ENCODE results near the gene RNU1-2. TPM values are rescaled to one million over a fixed set of nuclear protein-coding genes. Genes with fewer than 3 reads are reported as not detected.
"Not testable (repeated sequence)": the region's sequence is repeated elsewhere in the genome, so short reads cannot be mapped to it uniquely, and the experiment has no call there.

RNU1-2 gene
- total and polyA plus RNA-seq, 2 of the 8 experiments (the other 6 are each of a cell fraction or from before 2014, with no cell fraction given), result 145 to 1,303 TPM

- H3K4me2 ChIP-seq (ENCODE audit: insufficient read depth in 1 of 2, low read depth in 2 of 2, low read length in 2 of 2); H3K79me1 ChIP-seq (ENCODE audit: low read depth, low read length); H3K23me2 ChIP-seq (ENCODE audit: low read depth, low read length); H3K79me2 ChIP-seq (ENCODE audit: control insufficient read depth in 1 of 2, insufficient read depth in 2 of 2, low read length in 2 of 2); H2BK5ac ChIP-seq (ENCODE audit: low read depth, low read length); H4K91ac ChIP-seq (replicated peaks; ENCODE audit: insufficient read length, low read length); H4K8ac ChIP-seq (ENCODE audit: extremely low read depth, insufficient read depth, low read length); H2BK12ac ChIP-seq (ENCODE audit: low read depth, low read length); DNase-seq (ENCODE audit: low read depth in 1 of 2, low spot score in 2 of 2); H3K9me3 ChIP-seq (ENCODE audit: insufficient read depth in 2 of 2, low read depth in 1 of 2, low read length in 1 of 2); H2BK20ac ChIP-seq (ENCODE audit: low read length); H3K9ac ChIP-seq (replicated peaks in 1 of 4; ENCODE audit: extremely low read depth in 1 of 4, low read depth in 3 of 4, low read length in 3 of 4); H2AK5ac ChIP-seq (ENCODE audit: low read depth, low read length); H3K18ac ChIP-seq (ENCODE audit: extremely low read depth, low read length); H3K4ac ChIP-seq (replicated peaks; ENCODE audit: insufficient read length, low read depth, low read length); H2BK120ac ChIP-seq (replicated peaks; ENCODE audit: low read depth, low read length); H3K36me3 ChIP-seq (ENCODE audit: control insufficient read depth in 2 of 4, insufficient read depth in 4 of 4, low read length in 3 of 4); CTCF ChIA-PET (ENCODE audit: partially characterized antibody); H3K23ac ChIP-seq (ENCODE audit: insufficient read length); H2BK15ac ChIP-seq (ENCODE audit: low read length); H4K20me1 ChIP-seq (replicated peaks in 1 of 2; ENCODE audit: control insufficient read depth in 1 of 2, insufficient read depth in 2 of 2, low read length in 2 of 2); H4K5ac ChIP-seq (ENCODE audit: insufficient read length, low read depth, low read length); H3K56ac ChIP-seq (replicated peaks; ENCODE audit: insufficient read length, low read depth, low read length); H3K4me1 ChIP-seq (replicated peaks in 1 of 4; ENCODE audit: control insufficient read depth in 3 of 4, insufficient read depth in 4 of 4, low read length in 3 of 4); POLR2A ChIA-PET (ENCODE audit: partially characterized antibody); H3K4me3 ChIP-seq (ENCODE audit: extremely low read depth in 1 of 4, insufficient read depth in 2 of 4, low read depth in 3 of 4, low read length in 4 of 4); H3K27ac ChIP-seq (ENCODE audit: low read depth, low read length); H2AFZ ChIP-seq (ENCODE audit: low read length); H3K14ac ChIP-seq (ENCODE audit: insufficient read length); FAIRE-seq: not testable (repeated sequence)
- H3K27me3 ChIP-seq (replicated peaks in 1 of 4; ENCODE audit: control insufficient read depth in 3 of 4, extremely low read depth in 1 of 4, insufficient read depth in 3 of 4, low read length in 3 of 4), result peaks cover 0 to 13% (median 6%) of the 10 kb centered on the region in 4 experiments; a peak in 6 of 7 replicates
- 93% methylated on average over 5 of the region's 6 CpGs; no CpG with 5 or more reads in 1 of the 2 experiments for WGBS, 2 experiments (ENCODE audit: extremely low coverage in 1 of 2, insufficient coverage in 1 of 2, insufficient read length in 1 of 2, insufficient replicate concordance in 2 of 2, low coverage in 1 of 2, low lambda C conversion rate in 2 of 2, missing lambda C conversion rate in 1 of 2)
Measured at GRCh38 chr1:16868787-16869186, 27.0 kb upstream of the RNU1-2 start.

- CTCF ChIA-PET (ENCODE audit: partially characterized antibody); H2AFZ ChIP-seq (ENCODE audit: low read length); H4K5ac ChIP-seq (ENCODE audit: insufficient read length, low read depth, low read length); H2AK5ac ChIP-seq (ENCODE audit: low read depth, low read length); H3K4me1 ChIP-seq (replicated peaks in 1 of 4; ENCODE audit: control insufficient read depth in 3 of 4, insufficient read depth in 4 of 4, low read length in 3 of 4); H3K36me3 ChIP-seq (ENCODE audit: control insufficient read depth in 2 of 4, insufficient read depth in 4 of 4, low read length in 3 of 4); H2BK12ac ChIP-seq (ENCODE audit: low read depth, low read length); FAIRE-seq; H2BK20ac ChIP-seq (ENCODE audit: low read length); H3K18ac ChIP-seq (ENCODE audit: extremely low read depth, low read length); H3K27ac ChIP-seq (ENCODE audit: low read depth, low read length); H3K4ac ChIP-seq (replicated peaks; ENCODE audit: insufficient read length, low read depth, low read length); H3K79me1 ChIP-seq (ENCODE audit: low read depth, low read length); H2BK15ac ChIP-seq (ENCODE audit: low read length); H4K8ac ChIP-seq (ENCODE audit: extremely low read depth, insufficient read depth, low read length); H4K20me1 ChIP-seq (replicated peaks in 1 of 2; ENCODE audit: control insufficient read depth in 1 of 2, insufficient read depth in 2 of 2, low read length in 2 of 2); H2BK5ac ChIP-seq (ENCODE audit: low read depth, low read length); H4K91ac ChIP-seq (replicated peaks; ENCODE audit: insufficient read length, low read length); POLR2A ChIA-PET (ENCODE audit: partially characterized antibody); H3K79me2 ChIP-seq (ENCODE audit: control insufficient read depth in 1 of 2, insufficient read depth in 2 of 2, low read length in 2 of 2); DNase-seq (ENCODE audit: low read depth in 1 of 2, low spot score in 2 of 2); H3K56ac ChIP-seq (replicated peaks; ENCODE audit: insufficient read length, low read depth, low read length); H3K14ac ChIP-seq (ENCODE audit: insufficient read length); H3K23ac ChIP-seq (ENCODE audit: insufficient read length); H3K9ac ChIP-seq (replicated peaks in 1 of 4; ENCODE audit: extremely low read depth in 1 of 4, low read depth in 3 of 4, low read length in 3 of 4); H3K4me3 ChIP-seq (ENCODE audit: extremely low read depth in 1 of 4, insufficient read depth in 2 of 4, low read depth in 3 of 4, low read length in 4 of 4); H3K4me2 ChIP-seq (ENCODE audit: insufficient read depth in 1 of 2, low read depth in 2 of 2, low read length in 2 of 2); H3K23me2 ChIP-seq (ENCODE audit: low read depth, low read length); H2BK120ac ChIP-seq (replicated peaks; ENCODE audit: low read depth, low read length); H3K9me3 ChIP-seq (ENCODE audit: insufficient read depth in 2 of 2, low read depth in 1 of 2, low read length in 1 of 2): not testable (repeated sequence)
- peaks cover 0 to 16% (median 6%) of the 10 kb centered on the region in 4 experiments; a peak in 6 of 7 replicates for H3K27me3 ChIP-seq (replicated peaks in 1 of 4; ENCODE audit: control insufficient read depth in 3 of 4, extremely low read depth in 1 of 4, insufficient read depth in 3 of 4, low read length in 3 of 4)
- WGBS, 2 experiments (ENCODE audit: extremely low coverage in 1 of 2, insufficient coverage in 1 of 2, insufficient read length in 1 of 2, insufficient replicate concordance in 2 of 2, low coverage in 1 of 2, low lambda C conversion rate in 2 of 2, missing lambda C conversion rate in 1 of 2), result 60% methylated on average over 6 of the region's 7 CpGs; no CpG with 5 or more reads in 1 of the 2 experiments
Measured at GRCh38 chr1:16869996-16870395, 25.8 kb upstream of the RNU1-2 start.

Data from H1 (cell line).